SK-N-SH treated with all-trans-retinoic acid at 6 μM for 48 hours (cell line): ENCODE results near the gene BUD23.

Source experiments
- BACH2 ChIP-seq: fragments of 250-450 bp; sonication (Bioruptor Pico); IDR thresholded peaks from 2 replicates; pipeline ENCODE4 v1.9.0; 2021; ENCODE audit warnings: mild to moderate bottlenecking, borderline replicate concordance
- CREB5 ChIP-seq: fragments of 250-450 bp; sonication (Bioruptor Pico); IDR thresholded peaks from 2 replicates; pipeline ENCODE4 v1.5.1; 2020; ENCODE audit warnings: low read depth, mild to moderate bottlenecking, moderate library complexity
- CSRNP3 ChIP-seq: fragments of 250-450 bp; sonication (Bioruptor Pico); IDR thresholded peaks from 2 replicates; pipeline ENCODE4 v1.5.1; 2021; ENCODE audit warnings: mild to moderate bottlenecking, moderate library complexity
- ESRRG ChIP-seq: fragments of 250-450 bp; sonication (Bioruptor Pico); IDR thresholded peaks from 2 replicates; pipeline ENCODE4 v1.6.1; 2021; ENCODE audit warnings: mild to moderate bottlenecking
- GLIS3 ChIP-seq: fragments of 250-450 bp; sonication (Bioruptor Pico); IDR thresholded peaks from 2 replicates; pipeline ENCODE4 v1.5.0; 2020; ENCODE audit warnings: mild to moderate bottlenecking, moderate library complexity
- PATZ1 ChIP-seq: fragments of 250-450 bp; sonication (Bioruptor Pico); IDR thresholded peaks from 2 replicates; pipeline ENCODE4 v1.8.0; 2020; ENCODE audit warnings: mild to moderate bottlenecking, moderate library complexity, borderline replicate concordance
- RARB ChIP-seq: fragments of 250-450 bp; sonication (Bioruptor Pico); IDR thresholded peaks from 2 replicates; pipeline ENCODE4 v1.8.0; 2021; ENCODE audit warnings: mild to moderate bottlenecking, moderate library complexity
- ZC3H10 ChIP-seq: fragments of 250-450 bp; sonication (Bioruptor Pico); IDR thresholded peaks from 2 replicates; pipeline ENCODE4 v1.5.1; 2021; ENCODE audit warnings: mild to moderate bottlenecking, moderate library complexity
- ZFP3 ChIP-seq: fragments of 250-450 bp; sonication (Bioruptor Pico); IDR thresholded peaks from 2 replicates; pipeline ENCODE4 v1.5.0; 2020; ENCODE audit warnings: mild to moderate bottlenecking, moderate library complexity
- ZFP30 ChIP-seq: fragments of 450-650 bp; formaldehyde crosslinking; IDR thresholded peaks from 2 replicates; pipeline ENCODE4 v1.5.0; 2022; ENCODE audit warnings: mild to moderate bottlenecking, moderate library complexity
- ZNF565 ChIP-seq: fragments of 450-650 bp; formaldehyde crosslinking; conservative IDR thresholded peaks from 2 replicates; pipeline ENCODE4 v1.5.0; 2020; ENCODE audit warnings: low read depth, mild to moderate bottlenecking, moderate library complexity
- ZNF8 ChIP-seq: fragments of 450-650 bp; formaldehyde crosslinking; IDR thresholded peaks from 2 replicates; pipeline ENCODE4 v1.5.0; 2020; ENCODE audit warnings: mild to moderate bottlenecking, moderate library complexity

- TF ChIP-seq PATZ1 (CRISPR knock-in tag): no peak
- no peak for TF ChIP-seq ZFP30 (CRISPR knock-in tag)
- TF ChIP-seq RARB (CRISPR knock-in tag): no peak
- TF ChIP-seq ZFP3 (CRISPR knock-in tag): no peak
- no peak for TF ChIP-seq CREB5 (CRISPR knock-in tag)
- no peak for TF ChIP-seq ZNF8
- no peak for TF ChIP-seq ZNF565 (CRISPR knock-in tag)
- TF ChIP-seq GLIS3 (CRISPR knock-in tag): no peak
- no peak for TF ChIP-seq ZC3H10
- no peak for TF ChIP-seq ESRRG (CRISPR knock-in tag)
- no peak for TF ChIP-seq BACH2 (CRISPR knock-in tag)
- no peak for TF ChIP-seq CSRNP3 (CRISPR knock-in tag)
Observed at GRCh38 chr7:73721377-73721817, 38.0 kb downstream of the BUD23 start.
